Testis (tissue), 3 donors: ENCODE data around the gene TEKTIP1. TPM values are rescaled to one million over a fixed set of nuclear protein-coding genes. Genes with fewer than 3 reads are reported as not detected.

Experiments
- DNase-seq: peaks from one replicate; pipeline ENCODE4 v3.0.0-alpha.2; 2019
- H3K27ac ChIP-seq, 2 donors: fragments of 200-600 bp; sonication (generic); one replicate each; pipeline ENCODE4 v1.5.1; 2019
- H3K27me3 ChIP-seq: fragments of 200-600 bp; sonication (generic); one replicate; pipeline ENCODE4 v1.5.1; 2019
- H3K36me3 ChIP-seq: fragments of 200-600 bp; sonication (generic); one replicate; pipeline ENCODE4 v1.5.1; 2017; ENCODE audit warnings: low read depth; ENCODE audit errors: missing control alignments
- H3K4me1 ChIP-seq: fragments of 200-600 bp; sonication (generic); one replicate; pipeline ENCODE4 v1.5.1; 2019
- H3K4me3 ChIP-seq, 2 donors: fragments of 200-600 bp; sonication (generic); one replicate each; pipeline ENCODE4 v1.5.1; 2017 to 2019
- H3K9me3 ChIP-seq: fragments of 200-600 bp; sonication (generic); one replicate; pipeline ENCODE4 v1.5.1; 2017
- CTCF ChIP-seq, 3 experiments: fragments of 450-650 bp in 2 of 3; fragments of 200-600 bp in 1 of 3; sonication (generic) in 1 of 3; IDR thresholded peaks; one replicate each; pipeline ENCODE4 v1.5.1; 2016 to 2019; ENCODE audit warnings: antibody characterized with exemption in 3 of 3, mild to moderate bottlenecking in 2 of 3, moderate library complexity in 1 of 3
- POLR2A ChIP-seq: fragments of 450-650 bp; IDR thresholded peaks from one replicate; pipeline ENCODE4 v1.6.1; 2017; ENCODE audit warnings: antibody characterized with exemption, mild to moderate bottlenecking, moderate library complexity
- WGBS, 2 donors: methylation state at CpG; one replicate each; pipeline ENCODE4 v1.1.5; 2018; 5-methylcytosine and 5-hydroxymethylcytosine counted together
- intact Hi-C: fragments of 100-400 bp; cut with DNase I; formaldehyde crosslinking; loops from one replicate; pipeline ENCODE4 v1.15.1; 2023; ENCODE audit warnings: low total_unique reads
- polyA plus RNA-seq: library from polyadenylated mRNA; stranded (reverse); fragments of 350-450 nt; fragmentation: Illumina TruSeq; extraction: RNeasy Lipid Tissue Mini Kit (QIAGEN cat#74804); gene quantifications from one replicate; pipeline ENCODE4 v1.2.3, GENCODE V29; 2014; ENCODE audit warnings: low read depth, low replicate concordance; ENCODE audit not compliant: insufficient read depth
- total RNA-seq, 2 donors: library from RNA; depleted of rRNA; stranded (reverse); fragments of >200 nt; gene quantifications; one replicate each; pipeline ENCODE4 v1.2.3, GENCODE V29; 2016

The TEKTIP1 gene
- total and polyA plus RNA-seq, 3 donors from 2014 or later, result 35.8 to 68.2 (median 55.9) TPM

- H3K27me3 ChIP-seq, result no peaks in the 10 kb centered on the region
- DNase-seq, result no peak
- H3K4me1 ChIP-seq, result peaks cover 9% of the 10 kb centered on the region
- H3K4me3 ChIP-seq, result peak overlapping the region; percentile 83 to 89
- 1% methylated on average over 19 to 52 of the region's 60 CpGs for WGBS, 2 donors
- intact Hi-C loops, result no loop called here
- no peaks in the 10 kb centered on the region for H3K36me3 ChIP-seq
- H3K9me3 ChIP-seq, result no peaks in the 10 kb centered on the region
- peak overlapping the region; percentile 20 to 81 for H3K27ac ChIP-seq
- TF ChIP-seq POLR2A (no peak), CTCF (IDR thresholded peaks at IDR 0.05) (no peak)
Observed at GRCh38 chr19:3573162-3573857, 34.3 kb downstream of the TEKTIP1 start.

- Histone ChIP-seq H3K9me3 (no peaks in the 10 kb centered on the region), H3K4me1 (peaks cover 9% of the 10 kb centered on the region), H3K4me3 (peak overlapping the region; percentile 83 to 89), H3K27ac (peak overlapping the region in 1 of 2 donors; percentile 81), H3K36me3 (no peaks in the 10 kb centered on the region), H3K27me3 (no peaks in the 10 kb centered on the region)
- intact Hi-C loops, result no loop called here
- WGBS, 2 donors, result 36 to 46% methylated on average over 42 to 55 of the region's 55 CpGs
- TF ChIP-seq CTCF (IDR thresholded peaks at IDR 0.05), result no peak
- peak; percentile 97 for DNase-seq
Observed at GRCh38 chr19:3573858-3574637, 35.1 kb downstream of the TEKTIP1 start.

GRCh38 chr19:3575260-3575741 is 36.3 kb downstream of the TEKTIP1 start:
- TF ChIP-seq CTCF (IDR thresholded peaks at IDR 0.05), result no peak
- Histone ChIP-seq H3K4me1 (peaks cover 9% of the 10 kb centered on the region), H3K27me3 (no peaks in the 10 kb centered on the region), H3K27ac (no peak overlapping the region), H3K36me3 (no peaks in the 10 kb centered on the region), H3K9me3 (no peaks in the 10 kb centered on the region), H3K4me3 (no peak overlapping the region)
- intact Hi-C loops, result no loop called here
- peak; percentile 49 for DNase-seq
- 54 to 72% methylated on average over 19 of the region's 19 CpGs for WGBS, 2 donors

GRCh38 chr19:3575949-3576673 is 37.1 kb downstream of the TEKTIP1 start:
- intact Hi-C loops, result no loop called here
- WGBS, 2 donors, result 54 to 75% methylated on average over 18 to 29 of the region's 29 CpGs
- H3K4me3 ChIP-seq, result peak overlapping the region in 1 of 2 donors; percentile 38

More at GRCh38 chr19:3575949-3576673, 37.1 kb downstream of the TEKTIP1 start:
- Histone ChIP-seq H3K9me3 (no peaks in the 10 kb centered on the region), H3K27ac (no peak overlapping the region), H3K4me1 (peaks cover 9% of the 10 kb centered on the region), H3K36me3 (no peaks in the 10 kb centered on the region), H3K27me3 (no peaks in the 10 kb centered on the region)
- TF ChIP-seq CTCF (IDR thresholded peaks at IDR 0.05) (no peak), POLR2A (no peak)
- DNase-seq, result no peak
